GM21515 (cell line): ENCODE data around the gene RABGAP1L.

Source experiments
- ATAC-seq: cut with Tn5 transposase; IDR thresholded peaks from one replicate; pipeline ENCODE4 v1.9.1; 2021; ENCODE audit not compliant: unreplicated experiment

RABGAP1L gene

DNA sequence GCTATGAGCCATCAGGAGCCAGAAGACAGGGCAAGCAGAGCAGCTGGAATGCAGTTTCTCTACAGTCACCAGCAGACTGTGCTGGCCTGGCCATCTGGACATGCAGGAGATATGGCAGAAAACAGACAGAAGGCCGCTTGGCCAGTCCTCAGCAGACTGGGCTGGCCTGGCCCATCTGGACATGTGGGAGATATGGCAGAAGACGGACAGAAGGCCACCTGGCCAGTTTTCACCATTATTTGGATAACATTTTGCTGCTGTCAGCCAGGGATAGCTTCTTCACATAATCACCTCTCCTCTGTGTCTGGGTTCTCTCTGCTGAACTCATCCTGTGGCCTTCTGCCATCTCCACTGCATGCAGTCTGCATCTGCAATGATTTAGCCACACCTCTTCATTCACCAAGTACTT lies 815.4 kb downstream of the RABGAP1L start:
- ATAC-seq: no peak

DNA sequence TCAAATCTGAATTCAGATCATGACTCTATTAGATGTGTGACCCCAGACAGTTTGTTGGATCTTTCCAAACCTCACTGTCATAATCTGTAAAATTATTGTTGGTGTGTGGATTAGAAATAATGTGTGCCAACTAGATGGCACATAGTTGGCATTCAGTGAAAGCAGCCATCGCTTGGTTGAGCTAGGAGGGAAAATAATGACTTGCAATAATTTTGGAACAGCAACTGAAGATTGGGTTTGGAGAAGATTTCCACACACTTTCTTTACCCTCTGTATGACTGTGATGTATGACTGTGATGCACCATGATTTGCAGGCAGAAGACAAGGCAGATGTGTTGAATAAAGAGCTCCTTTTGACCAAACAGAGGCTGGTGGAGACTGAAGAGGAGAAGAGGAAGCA lies 816.4 kb downstream of the RABGAP1L start:
- no peak for ATAC-seq

DNA sequence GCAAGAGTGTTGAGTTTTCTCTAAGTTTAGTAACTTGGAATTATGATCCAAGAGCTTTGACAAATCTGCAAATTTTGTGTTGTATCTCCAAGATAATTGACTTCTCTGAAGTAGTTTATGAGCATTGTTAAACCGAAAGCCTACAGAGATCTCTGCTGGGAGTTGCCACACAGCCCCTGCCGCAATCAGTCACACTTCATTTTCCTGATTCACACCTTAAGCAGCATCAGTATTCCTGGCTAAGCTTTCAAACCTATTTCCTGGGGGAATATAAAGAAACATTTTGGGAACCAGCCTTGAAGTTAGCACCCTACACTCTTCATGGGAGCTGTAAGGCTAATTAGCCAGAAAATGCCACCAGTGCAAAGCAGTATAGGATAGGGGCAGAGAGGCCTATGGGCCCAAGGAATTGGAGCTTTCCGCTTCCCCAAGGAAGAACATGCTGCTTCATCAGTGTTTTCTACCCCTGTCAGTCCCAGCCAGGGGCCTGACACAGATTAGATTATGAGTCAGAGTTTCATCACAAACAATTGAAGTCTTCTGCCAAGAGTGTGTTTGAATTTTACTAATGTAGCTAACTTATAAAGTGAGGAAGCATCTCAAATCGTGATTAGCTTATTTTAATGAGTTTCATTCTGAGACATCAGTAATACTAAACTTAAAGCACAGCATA lies 817.3 kb downstream of the RABGAP1L start:
- ATAC-seq: no peak

DNA sequence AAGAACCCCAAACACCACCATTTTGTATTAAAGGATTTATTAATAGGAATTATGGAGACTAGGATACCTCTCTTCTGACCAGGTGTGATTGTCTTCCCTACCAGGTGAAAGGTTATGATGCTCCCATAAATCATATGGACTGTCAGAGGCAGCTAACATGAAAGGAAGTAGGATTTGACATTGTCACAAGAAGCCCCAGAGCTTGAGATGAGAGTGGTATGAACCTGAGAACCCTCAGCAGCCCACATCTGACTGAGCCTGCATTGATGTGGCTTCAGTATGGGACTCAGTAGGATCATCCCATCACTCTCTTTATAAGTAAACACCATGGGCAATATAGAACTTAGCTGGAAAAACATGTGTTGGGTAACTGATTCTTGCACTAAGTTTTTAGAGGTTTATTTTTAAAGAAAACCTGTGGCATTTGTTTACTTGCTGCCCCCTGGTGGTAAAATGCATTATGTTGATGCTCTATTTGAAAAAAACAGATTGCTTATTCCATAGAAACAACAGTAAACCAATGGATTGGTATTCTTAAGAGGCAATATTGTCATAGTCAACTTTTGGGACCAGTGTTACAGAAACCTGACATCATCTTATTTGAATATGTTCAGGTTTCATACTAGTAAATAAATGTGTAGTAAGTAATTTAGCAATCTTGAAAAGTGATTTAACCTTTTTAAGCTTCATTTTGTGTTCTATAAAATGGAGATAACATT lies 823.8 kb downstream of the RABGAP1L start:
- ATAC-seq: no peak

DNA sequence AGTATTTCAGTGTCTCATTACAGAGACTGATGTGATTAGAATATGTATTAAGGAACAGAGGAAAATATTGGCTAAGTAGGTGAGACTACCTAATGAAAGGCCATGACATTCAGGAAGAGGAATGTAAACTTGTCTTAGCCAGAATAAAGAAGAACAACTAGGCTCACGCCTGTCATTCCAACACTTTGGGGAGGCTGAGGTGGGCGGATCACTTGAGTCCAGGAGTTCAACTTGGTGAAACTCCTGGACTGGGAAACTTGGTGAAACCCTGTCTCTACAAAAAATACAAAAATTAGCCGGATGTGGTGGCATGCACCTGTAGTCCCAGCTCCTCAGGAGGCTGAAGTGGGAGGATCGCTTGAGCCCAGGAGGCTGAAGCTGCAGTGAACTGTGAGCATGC lies 825.6 kb downstream of the RABGAP1L start:
- ATAC-seq: no peak

DNA sequence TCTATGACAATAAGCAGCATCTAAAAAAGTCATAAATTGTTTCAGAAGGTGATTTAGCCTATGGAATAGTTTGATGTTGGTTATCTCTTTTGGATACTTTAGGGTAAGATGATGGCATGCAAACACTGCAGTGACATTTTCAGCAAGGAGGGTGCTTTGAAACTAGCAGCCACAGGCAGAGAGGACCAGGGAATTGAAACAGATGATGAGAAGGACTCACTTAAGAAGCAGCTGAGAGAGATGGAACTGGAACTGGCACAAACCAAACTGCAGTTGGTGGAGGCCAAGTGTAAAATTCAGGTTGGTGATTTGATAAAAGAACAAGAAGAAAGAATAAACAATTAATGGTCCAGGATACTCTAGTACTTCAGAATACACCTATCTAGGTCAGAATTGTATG lies 829.2 kb downstream of the RABGAP1L start:
- ATAC-seq: no peak

DNA sequence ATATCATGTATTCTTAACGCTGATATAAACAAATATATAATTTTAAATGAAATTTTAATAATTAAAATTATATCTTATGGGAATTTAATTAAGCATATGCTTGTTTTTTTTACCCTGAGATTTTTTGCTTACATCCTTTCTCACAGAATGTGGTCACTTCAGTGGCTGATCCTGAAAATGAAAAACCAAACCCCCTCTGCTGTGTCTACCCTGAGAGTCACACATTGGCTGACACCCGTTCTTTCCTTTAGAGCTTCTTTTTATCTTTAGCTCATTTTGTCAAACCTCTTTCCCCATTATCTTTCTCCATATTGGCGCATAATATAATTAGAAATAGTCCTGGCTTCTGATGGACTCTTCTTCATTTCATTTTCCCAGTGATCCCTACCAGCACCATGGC lies 829.7 kb downstream of the RABGAP1L start:
- peak; percentile 69 for ATAC-seq

DNA sequence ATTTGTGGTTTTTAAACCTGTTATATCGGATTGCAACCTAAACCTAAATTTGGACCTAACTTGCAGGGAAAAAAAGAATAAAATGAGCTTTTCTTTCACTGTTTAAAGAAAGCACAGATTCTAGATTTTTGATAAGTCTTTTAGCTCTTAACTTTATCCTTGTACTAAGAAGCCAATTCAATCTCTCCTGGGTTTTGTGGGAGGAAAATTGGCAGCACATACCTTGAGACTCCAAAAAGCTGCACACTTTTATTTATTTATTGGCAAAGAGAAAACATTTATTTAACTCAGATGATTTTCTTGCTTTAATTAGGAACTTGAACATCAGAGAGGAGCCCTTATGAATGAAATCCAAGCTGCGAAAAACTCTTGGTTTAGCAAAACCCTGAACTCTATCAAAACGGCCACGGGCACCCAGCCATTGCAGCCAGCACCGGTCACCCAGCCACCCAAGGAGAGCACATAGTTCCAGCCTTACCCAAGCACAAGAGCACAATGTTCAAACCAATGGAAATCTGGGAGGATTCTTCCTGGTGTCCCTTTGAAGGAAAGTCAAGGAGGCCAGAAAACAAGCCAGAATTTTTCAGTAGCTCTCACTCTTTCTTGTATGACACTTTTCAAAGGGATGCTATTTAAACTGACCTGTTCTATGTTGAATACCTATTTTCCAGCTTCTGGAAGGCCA lies 830.4 kb downstream of the RABGAP1L start:
- ATAC-seq: no peak

DNA sequence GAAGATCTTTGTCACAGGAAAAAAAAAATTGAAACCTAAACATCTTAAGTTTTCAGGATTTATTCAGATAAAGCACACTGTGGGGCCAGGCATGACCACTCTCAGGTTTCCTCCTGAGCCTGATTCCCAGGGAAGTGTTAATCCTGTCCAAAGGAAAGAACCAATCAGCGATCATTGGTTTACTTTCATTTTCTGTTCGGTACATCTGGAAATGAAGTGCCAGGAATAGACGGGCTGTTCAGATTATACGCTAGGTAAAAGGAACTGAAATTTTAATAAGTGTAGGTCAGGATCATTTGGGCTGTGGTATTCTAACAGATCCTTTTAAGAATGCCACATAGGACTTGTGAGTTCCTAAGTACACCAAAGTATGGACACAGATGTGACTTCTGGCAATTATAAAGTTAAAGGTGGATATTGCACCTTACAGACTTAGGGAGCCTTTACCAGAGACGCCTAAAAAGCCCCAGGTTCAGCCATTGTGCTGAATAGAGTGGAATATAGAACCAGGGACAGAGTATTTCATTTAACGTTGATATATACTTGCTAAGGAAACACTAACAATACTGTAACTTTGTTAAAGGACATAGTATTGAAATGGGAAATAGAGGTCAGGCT lies 831.2 kb downstream of the RABGAP1L start:
- no peak for ATAC-seq

DNA sequence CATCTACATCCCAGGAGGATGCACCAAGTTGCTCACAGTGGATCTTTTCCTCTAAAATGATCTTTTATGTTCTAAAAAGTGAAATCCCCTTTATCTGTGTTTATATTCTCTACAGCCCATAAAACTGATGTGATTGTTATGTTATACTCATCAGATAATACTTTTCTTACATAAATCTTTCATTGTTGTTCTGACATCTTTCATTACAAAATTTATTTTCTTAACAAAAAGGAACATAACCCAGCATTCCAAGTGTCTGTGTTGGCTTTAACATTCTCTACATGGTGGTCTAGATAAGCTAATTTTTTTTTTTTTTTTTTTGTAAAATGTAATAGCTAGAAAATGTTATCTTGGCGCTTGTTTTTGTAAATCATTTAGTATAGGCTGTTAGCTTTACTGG lies 832.2 kb downstream of the RABGAP1L start:
- no peak for ATAC-seq

DNA sequence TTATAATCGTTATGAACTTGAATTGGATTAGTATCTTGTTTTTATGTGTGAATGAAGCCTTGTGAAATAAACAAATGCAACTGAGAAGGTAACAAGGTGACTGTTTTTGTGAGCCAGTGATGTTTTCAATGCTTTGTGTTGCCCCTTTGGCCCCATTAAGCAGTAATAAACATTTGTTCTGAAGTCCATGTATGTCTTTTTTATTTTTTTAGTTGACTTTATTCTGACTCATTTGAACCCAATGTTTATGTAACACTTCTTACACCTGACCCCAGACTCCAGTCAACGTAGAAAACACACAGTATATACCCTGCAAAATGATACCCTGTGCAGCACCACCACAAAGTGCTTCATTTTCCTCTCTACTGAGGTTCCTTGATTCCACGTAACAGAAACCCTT lies 835.8 kb downstream of the RABGAP1L start:
- no peak for ATAC-seq

DNA sequence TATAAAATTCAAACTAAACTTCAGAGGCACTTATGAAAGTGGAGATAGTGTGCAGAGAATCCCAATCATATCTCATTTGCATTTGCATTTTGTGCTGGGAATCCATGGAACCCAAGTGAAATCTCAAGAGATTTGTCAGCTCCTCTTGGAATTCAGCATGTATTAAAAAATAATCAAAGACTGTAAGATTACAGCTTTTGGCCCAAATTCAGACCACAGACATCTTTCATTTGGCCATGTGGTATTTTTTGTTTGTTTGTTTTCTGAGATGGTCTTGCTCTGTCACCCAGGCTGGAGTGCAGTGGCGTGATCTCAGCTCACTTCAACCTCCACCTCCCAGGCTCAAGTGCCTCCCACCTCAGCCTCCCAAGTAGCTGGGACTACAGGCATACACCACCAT lies 836.6 kb downstream of the RABGAP1L start:
- ATAC-seq: no peak

DNA sequence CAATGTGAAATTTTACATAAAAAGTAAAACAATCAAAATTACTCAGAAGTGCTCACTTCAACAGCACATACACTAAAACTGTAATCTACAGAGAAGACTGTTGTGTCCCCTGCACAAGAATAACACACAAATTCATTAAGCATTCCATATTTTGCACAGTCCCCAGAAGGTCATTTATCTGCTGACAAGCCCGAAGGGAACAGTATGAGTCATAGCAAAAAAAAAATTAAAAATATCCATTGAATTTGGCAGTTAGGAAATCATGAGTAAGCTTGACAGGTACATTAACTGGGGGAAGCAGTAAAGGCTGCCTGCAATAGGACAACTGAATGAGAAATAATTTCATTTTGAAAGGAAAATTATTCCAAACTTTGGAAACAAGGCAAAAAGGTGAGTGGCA lies 837.2 kb downstream of the RABGAP1L start:
- no peak for ATAC-seq

DNA sequence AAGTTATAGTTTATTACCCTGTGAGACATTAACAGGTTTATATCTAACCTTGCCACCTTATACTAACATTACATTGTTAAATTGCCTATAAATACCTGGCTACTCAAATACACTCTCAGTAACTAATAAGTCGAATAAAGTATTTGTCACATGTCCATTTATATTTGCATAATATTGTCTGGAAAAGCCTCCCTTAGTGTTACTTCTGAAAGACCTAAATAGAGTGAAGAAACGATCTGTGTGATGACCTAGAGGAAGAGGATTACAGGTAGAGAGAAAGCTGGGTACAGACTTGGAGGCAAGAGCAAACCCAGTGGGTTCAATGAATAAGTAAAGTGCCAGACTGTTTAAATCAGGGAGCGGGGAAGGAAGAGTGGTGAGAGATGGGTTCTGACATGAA lies 837.7 kb downstream of the RABGAP1L start:
- no peak for ATAC-seq

DNA sequence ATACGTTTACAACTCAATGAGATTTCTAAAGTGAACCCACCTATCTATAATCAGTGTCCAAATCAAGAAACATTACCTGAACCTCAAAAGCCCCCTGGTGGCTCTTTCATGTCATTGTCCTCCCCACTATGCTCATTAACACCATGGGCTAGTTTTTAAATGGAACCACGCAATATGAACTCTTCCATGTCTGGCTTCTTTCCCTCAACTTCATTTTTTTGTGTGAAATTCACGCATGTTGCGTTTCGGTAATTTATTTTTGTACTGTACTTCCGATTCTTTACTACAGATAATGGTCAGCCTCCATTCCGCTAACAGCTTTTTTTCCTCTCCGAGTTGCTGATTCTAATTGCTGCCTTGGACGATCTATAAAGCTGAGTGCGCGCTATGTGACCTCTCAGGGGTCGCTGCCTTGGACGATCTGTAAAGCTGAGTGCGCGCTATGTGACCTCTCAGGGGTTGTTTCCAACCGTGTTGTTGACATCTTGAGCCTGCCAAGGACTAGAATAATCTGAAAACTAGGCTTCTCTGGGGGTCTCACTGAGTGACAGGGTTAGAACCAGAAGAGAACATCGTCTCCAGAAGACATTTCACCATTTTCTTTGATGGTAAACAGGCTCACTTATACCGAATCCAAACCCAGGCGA lies 839.4 kb downstream of the RABGAP1L start:
- ATAC-seq: peak; percentile 1

DNA sequence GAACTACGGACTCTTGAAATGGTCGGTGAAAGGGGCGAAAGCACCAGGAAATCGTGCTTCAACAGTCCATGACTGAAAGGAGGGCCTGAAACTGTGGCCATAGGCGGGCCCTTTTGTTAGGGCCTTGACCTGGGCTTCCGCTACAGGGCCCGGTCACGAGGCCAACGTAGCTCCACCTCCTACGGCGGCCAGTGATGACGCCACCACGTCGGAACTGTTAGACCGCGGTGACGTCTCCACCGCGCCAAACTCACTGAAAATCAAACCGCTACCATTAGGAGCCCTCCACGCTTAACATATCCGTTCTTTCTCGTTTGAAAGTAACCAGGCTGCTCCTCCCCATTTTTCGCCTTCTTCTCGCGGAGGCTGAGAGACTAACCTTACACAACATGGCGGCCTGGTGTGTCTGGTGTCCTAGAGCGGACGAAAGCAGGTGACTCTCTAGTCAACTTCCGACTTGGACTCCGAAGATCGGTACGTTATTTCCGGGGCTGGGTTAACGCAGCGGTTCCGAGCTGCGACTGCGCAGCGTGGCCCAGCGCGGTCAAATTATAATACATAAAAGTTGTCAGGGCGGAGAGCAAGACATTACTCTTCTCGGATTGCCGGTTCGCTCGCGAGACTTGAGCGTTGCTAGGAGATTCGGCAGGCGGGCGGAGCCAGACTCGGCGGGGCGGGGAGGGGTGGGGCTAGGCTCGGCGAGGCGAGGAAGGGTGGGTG lies 840.1 kb downstream of the RABGAP1L start:
- peak; percentile 75 for ATAC-seq

DNA sequence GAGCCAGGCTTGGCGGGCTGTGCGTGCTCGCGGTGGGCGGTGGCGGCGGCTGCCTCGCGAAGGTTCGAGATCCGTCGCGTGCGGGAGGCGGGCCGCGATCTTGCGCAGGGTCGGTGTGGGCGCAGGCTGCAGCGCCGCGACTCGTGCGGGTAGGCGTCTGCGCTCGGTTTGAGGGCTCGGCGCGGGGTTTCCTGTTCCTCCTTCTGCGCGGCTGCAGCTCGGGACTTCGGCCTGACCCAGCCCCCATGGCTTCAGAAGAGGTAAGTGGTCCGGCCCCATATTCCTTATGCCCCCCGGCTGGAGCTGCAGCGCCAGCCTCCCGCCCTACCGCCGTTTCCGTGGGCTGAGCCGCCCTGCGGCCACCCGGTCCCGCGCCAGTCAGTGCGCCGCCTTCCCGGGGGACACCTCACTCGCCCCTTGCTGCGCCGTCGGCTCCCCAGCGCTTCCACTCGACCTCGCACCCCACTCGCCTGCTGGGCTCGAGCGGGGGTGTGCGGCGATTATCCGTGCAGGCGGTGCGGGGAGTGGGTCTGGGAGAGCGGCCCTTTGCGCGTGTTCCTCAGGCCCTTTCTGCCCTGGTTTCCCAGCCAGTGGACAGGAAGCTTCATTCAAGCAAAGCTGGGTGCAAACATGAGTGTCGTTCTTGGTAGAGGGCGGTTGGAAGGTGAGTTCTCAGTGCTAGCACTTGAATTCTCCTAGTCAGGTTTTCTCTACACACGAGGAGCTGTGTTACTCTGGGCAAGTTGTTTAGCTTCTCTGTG lies 840.8 kb downstream of the RABGAP1L start, which contains the start of gene CACYBP:
CACYBP (plus strand) TSS at position 12 of the 761 bp plus-strand sequence; CDS start at position 246, 234 bp downstream.
- ATAC-seq: peak; percentile 0

DNA sequence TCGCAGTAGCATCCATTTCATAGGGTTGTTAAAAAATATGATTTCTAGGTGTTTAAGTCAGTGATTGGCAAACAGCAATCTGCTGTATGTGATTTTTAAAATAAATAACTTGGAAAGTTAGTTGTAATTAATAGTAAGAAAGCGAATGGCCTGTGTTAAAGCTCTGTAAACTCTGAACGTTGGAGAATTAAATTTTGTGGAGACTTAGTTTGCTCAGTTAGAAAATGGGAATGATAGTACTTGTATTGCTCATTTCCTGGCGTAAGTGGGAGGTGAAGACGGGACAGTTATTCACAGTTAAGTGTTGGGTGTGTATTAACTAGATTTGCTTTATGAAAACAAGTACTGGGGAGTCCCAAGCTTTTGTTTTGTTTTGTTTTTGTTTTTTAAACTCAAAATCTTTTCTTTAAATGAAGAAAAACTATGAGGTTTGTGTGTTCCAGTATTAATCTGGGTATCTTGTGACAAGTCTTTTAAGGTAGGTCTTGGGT lies 841.4 kb downstream of the RABGAP1L start:
- ATAC-seq: no peak

DNA sequence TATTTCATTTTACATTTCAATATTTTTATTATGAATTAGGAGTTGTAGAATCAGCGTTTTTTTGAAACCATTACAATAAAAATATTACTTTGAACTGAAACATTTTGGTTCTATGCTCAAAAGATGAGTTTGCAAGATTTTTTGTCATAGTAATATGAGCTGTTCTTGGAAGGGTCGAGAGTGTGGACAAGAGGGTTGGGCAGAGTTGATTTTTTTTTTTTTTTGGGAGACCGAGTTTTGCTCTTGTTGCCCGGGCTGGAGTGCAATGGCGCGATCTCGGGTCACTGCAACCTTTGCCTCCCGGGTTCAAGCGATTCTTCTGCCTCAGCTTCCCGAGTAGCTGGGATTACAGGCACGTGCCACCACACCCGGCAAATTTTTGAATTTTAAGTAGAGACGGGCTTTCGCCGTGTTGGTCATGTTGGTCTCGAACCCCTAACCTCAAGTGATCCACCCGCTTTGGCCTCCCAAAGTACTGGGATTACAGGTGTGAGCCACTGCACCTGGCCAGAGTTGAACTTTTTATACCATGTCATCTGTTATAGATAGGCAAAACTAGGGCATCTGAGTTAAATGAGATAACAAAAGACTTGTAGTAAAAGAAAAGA lies 843.7 kb downstream of the RABGAP1L start:
- ATAC-seq: no peak
